HL-60/S4 (cell line): Measurements from ENCODE around the gene LIN7B.
"Not testable (repeated sequence)": the region's sequence is repeated elsewhere in the genome, so short reads cannot be mapped to it uniquely, and the experiment has no call there.

ENCODE experiments used
- in situ Hi-C: fragments of 300-500 bp; cut with MboI; formaldehyde crosslinking; loops from 2 replicates; pipeline ENCODE4 v1.14.3; 2022; ENCODE audit warnings: low sequenced_read_pairs

LIN7B gene

GRCh38 chr19:49141352-49141751 is 27.2 kb downstream of the LIN7B start:
- in situ Hi-C loops, result no loop called here

- in situ Hi-C loops, result no loop called here
Measured at GRCh38 chr19:49142866-49143335, 28.7 kb downstream of the LIN7B start.

GRCh38 chr19:49145573-49146407 is 31.6 kb downstream of the LIN7B start:
- in situ Hi-C loops, result no loop called here

GRCh38 chr19:49146408-49146770 is 32.2 kb downstream of the LIN7B start:
- in situ Hi-C loops, result not testable (repeated sequence)

DNA sequence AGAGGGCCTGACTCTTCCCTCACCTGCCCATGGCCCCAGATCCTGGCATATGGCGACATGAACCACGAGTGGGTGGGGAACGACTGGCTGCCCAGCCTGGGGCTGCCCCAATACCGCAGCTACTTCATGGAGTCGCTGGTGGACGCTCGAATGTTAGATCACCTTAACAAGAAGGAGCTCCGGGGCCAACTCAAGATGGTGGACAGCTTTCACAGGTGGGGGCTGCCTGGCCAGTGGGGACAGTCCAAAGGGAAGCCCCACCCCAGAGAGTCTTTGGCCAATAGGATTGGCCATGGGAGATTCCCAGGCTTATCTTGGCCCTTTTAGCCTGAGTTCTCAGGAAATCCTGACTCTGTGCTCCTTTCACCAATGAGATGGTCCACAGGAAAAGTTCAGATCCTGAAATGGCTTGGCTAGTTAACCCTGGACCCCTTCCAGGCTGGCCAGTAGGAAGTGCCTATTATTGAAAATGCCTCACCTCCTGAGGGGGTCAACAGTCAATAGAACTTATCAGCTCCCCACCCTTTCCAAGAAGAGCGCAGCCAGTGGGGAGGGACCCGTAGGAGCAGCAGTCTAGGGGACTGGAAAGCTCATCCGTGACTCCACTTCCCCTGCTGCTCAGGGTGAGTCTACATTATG is 34.0 kb downstream of the LIN7B start:
- in situ Hi-C loops, result no loop called here

GRCh38 chr19:49148784-49149651 is 34.8 kb downstream of the LIN7B start:
- in situ Hi-C loops, result no loop called here

DNA sequence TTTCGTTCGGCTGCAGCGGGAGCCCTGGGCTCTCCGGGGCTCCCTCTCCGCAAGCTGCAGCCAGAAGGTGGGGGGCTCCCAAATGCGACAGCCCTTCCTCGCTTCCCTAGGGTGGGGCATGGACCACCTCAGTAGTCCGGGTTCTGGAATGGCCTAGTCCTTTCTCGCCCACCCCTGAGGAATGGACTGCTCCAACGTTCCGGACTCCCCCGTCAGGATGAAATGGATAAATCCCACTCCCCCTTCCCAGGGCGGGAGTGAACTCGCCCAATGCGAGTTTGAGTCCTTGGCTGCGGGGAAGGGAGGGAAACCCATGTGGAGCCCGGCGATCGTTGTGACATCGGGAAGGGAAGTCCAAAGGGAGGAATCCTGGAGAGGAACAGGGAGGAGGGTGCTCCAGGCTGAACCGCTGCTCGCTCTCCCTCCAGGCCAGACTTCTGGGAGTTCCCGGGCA is 35.5 kb downstream of the LIN7B start:
- in situ Hi-C loops, result no loop called here

GRCh38 chr19:49150106-49150943 is 36.2 kb downstream of the LIN7B start:
- in situ Hi-C loops, result no loop called here

DNA sequence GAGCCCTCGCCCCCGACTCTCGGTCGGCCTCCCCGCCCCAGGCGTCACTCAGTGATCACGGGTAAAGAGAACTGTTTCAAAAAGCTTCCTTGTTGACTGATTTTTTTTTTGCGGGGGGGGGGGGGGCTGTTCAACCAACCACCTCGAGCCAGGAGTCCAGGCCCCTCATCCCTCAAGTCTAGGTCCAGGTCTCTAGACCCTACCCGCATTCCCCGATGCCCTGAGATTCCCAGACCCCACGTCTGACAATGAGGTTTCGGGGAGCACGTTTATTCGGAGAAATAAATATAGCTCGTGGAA is 36.7 kb downstream of the LIN7B start:
- in situ Hi-C loops, result no loop called here

DNA sequence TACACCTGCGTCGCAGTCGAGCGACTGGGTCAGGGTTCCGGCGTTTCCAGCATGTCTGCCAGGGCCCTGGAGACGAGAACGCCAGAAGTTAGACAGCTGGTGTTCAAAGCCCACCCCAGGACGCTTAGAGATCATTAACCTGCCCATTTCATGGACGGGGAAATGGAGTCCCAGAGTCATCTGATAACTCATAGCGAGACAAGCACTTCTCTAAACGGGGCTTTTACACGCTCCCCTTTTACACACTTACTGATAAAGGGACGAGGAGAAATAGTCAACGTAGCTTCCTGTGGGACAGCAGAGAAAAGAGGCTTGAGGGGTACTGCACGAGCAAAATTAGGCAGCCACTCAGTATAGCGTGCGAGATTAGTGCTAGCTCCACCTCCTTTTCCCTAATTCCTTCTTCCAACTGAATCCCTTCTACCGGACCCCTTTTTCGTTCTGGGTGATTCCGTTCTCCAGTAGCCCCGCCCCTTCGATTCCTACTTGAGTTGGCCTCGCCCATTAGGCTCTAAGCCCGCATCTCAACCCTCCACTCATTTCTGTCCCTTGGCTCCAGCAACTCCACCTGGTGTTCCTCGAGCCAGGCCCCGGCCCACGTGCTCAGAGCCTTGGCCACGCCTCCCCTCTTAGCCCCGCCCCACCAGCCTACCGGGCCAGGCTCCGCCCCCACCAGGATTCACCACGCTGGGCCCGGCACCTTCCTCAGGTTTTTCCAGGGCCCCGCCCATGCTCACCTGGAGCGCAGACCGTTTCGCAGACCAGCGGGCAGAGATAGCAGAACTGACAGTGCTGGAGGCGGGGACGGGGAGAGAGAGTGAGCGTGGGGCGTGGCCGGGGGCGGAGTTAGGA is 37.3 kb downstream of the LIN7B start:
- in situ Hi-C loops, result no loop called here

- in situ Hi-C loops, result no loop called here
Measured at GRCh38 chr19:49152119-49152550, 38.0 kb downstream of the LIN7B start.

- in situ Hi-C loops, result no loop called here
Measured at GRCh38 chr19:49153167-49153809, 39.1 kb downstream of the LIN7B start.

GRCh38 chr19:49154279-49154678 is 40.1 kb downstream of the LIN7B start:
- in situ Hi-C loops, result no loop called here

DNA sequence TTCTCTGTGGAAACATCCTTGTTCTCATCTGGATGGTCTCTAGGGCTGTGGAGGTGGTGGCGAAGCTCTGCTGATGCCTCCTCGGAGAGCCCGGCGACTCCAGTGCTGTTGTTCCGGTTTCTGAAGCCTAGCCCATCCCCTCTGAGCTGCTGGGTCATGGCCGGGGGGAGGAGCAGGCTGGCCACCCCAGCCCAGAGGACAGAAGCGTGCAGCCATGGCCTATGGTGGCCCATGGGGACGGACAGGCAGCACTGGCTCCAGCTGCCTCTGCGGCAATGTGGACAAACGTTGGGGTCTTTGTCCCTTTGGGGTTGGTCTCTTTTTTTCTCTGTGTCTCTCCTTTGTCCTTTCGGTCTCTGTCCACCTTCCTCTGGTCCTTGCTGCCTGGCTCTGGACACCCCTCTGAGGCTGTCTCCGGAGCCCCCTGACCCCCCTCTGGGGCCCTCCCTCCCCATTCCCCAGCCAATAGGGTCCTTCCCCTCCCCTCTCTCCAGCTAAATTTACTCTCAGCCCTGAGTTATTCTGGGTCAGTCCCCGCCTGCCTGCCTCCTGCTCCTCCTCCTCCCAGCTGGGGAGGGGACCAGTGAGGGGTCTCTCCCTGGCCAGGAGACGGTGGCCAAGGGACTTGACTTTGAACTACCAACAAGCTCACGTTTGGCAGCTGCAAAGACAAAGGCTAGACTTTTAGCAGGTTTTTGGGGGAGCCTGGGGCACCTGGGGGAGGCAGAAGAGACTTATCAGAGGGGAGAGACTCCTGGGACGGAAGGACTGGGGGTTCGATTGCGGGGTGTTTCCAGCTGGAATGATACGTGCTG is 41.0 kb downstream of the LIN7B start, which contains the start of gene HRC:
Gene HRC (minus strand): TSS at position 392 of the 815 bp plus-strand sequence. CDS start 159 bp downstream, at position 233.
- in situ Hi-C loops, result no loop called here

GRCh38 chr19:49155820-49156346 is 41.7 kb downstream of the LIN7B start:
- in situ Hi-C loops, result no loop called here

DNA sequence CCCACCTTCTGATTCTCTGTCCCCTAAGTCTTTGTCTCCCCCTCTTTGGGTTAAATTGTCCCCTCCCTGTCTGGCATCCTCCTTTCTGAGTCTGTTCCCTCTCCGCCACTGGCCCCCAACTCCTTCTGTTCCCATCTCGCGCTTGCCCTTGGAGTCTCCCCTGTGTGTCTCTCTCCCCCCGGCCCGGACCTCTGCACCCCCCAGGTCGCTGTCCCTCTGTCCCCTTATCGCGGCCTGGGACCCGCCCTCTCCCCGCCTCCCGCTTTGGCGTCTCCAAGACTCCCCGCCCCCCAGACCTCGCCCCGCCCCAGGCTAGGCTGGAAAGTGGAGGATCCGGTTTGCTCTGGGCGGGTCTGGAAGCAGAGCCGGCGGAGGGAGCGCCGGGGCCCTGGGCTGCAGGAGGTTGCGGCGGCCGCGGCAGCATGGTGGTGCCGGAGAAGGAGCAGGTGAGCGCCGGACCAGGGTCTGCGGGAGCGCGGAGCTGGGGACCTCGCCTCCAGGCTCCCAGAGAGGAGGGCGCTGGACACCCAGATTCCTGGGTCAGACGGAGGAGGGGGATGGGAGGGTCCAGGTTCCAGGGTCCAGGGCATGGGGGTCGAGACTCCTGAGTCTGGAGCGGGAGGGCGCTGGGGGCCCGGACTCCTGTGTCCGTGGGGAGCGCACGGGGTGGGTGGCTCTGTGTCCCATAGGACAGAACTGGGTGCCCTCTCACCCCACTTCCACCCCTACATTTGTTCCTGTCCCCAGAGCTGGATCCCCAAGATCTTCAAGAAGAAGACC is 43.5 kb downstream of the LIN7B start, which contains the start of gene TRPM4:
Gene TRPM4 (plus strand): TSS at position 348 of the 780 bp plus-strand sequence. CDS start 75 bp downstream, at position 423.
- in situ Hi-C loops, result no loop called here
